ENCODE measurements around the gene S1PR4.
"Not testable (repeated sequence)": the region's sequence is repeated elsewhere in the genome, so short reads cannot be mapped to it uniquely, and the experiment has no call there.

Gene S1PR4

GRCh38 chr19:3194106-3195087 is 15.8 kb downstream of the S1PR4 start:
- no peak for DNase-seq (ENCODE audit: low read depth, low spot score)

- DNase-seq (ENCODE audit: low read depth, low spot score): no peak
Measured at GRCh38 chr19:3196064-3196932, 17.7 kb downstream of the S1PR4 start.

GRCh38 chr19:3196933-3197205 is 18.3 kb downstream of the S1PR4 start:
- no peak for DNase-seq (ENCODE audit: low read depth, low spot score)

GRCh38 chr19:3198901-3199700 is 20.5 kb downstream of the S1PR4 start:
- no peak for DNase-seq (ENCODE audit: low read depth, low spot score)

GRCh38 chr19:3201072-3201700 is 22.6 kb downstream of the S1PR4 start:
- DNase-seq (ENCODE audit: low read depth, low spot score): no peak

GRCh38 chr19:3201911-3202310 is 23.3 kb downstream of the S1PR4 start:
- no peak for DNase-seq (ENCODE audit: low read depth, low spot score)

- no peak for DNase-seq (ENCODE audit: low read depth, low spot score)
Measured at GRCh38 chr19:3202346-3202745, 23.8 kb downstream of the S1PR4 start.

- DNase-seq (ENCODE audit: low read depth, low spot score): not testable (repeated sequence)
Measured at GRCh38 chr19:3202895-3203294, 24.3 kb downstream of the S1PR4 start.

GRCh38 chr19:3203805-3204645 is 25.5 kb downstream of the S1PR4 start:
- DNase-seq (ENCODE audit: low read depth, low spot score): no peak

GRCh38 chr19:3204646-3205275 is 26.2 kb downstream of the S1PR4 start:
- no peak for DNase-seq (ENCODE audit: low read depth, low spot score)

GRCh38 chr19:3206216-3206953 is 27.8 kb downstream of the S1PR4 start:
- DNase-seq (ENCODE audit: low read depth, low spot score): no peak

GRCh38 chr19:3207461-3208242 is 29.1 kb downstream of the S1PR4 start:
- no peak for DNase-seq (ENCODE audit: low read depth, low spot score)

- no peak for DNase-seq (ENCODE audit: low read depth, low spot score)
Measured at GRCh38 chr19:3208317-3209207, 30.0 kb downstream of the S1PR4 start.

GRCh38 chr19:3210347-3211017 is 31.9 kb downstream of the S1PR4 start:
- DNase-seq (ENCODE audit: low read depth, low spot score): no peak

GRCh38 chr19:3211191-3211590 is 32.6 kb downstream of the S1PR4 start:
- no peak for DNase-seq (ENCODE audit: low read depth, low spot score)

- no peak for DNase-seq (ENCODE audit: low read depth, low spot score)
Measured at GRCh38 chr19:3213159-3213558, 34.6 kb downstream of the S1PR4 start.

GRCh38 chr19:3216874-3217273 is 38.3 kb downstream of the S1PR4 start:
- DNase-seq (ENCODE audit: low read depth, low spot score): no peak

Measured in smooth muscle cell of the brain vasculature (primary cell).